HG02571 (cell line): ENCODE results near the gene IDUA.

ENCODE experiments used
- ATAC-seq: cut with Tn5 transposase; IDR thresholded peaks from one replicate; pipeline ENCODE4 v1.9.1; 2021; ENCODE audit warnings: mild to moderate bottlenecking, moderate library complexity; ENCODE audit not compliant: unreplicated experiment

The IDUA gene

DNA sequence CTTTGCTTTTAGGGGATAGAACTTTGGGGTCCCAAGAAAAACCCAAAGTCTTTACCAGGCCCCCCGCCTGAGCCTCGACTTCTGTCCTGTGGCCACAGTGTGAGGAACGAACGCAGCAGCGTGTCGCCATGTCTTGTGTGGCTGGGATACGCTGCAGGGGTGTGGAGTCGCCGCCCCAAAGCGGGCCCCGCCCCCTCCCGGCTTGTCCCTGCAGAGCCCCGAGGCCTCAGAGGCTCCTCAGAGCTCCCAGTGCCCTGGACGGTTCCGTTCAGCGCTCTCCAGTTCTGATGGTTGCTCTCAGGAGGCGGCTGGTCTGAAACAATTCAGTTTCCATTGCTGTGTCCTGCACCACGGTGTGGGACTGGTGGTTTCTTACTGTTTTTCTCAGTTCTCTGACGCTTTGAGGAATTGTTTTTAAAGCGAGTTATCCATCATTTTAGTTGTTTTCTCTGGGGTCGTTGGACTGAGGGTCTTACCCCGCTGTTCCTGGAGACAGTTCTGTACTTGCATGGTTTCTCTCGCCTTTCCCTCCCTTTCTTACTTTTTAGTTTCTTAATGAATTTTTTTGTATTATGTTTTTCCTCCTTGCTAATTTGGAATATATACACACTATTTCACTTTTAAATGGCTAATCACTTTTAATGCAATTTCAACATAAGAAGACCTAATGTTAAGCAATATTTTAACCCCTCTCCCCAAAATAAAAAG, 1.6 kb upstream of the IDUA start:
- ATAC-seq = no peak

DNA sequence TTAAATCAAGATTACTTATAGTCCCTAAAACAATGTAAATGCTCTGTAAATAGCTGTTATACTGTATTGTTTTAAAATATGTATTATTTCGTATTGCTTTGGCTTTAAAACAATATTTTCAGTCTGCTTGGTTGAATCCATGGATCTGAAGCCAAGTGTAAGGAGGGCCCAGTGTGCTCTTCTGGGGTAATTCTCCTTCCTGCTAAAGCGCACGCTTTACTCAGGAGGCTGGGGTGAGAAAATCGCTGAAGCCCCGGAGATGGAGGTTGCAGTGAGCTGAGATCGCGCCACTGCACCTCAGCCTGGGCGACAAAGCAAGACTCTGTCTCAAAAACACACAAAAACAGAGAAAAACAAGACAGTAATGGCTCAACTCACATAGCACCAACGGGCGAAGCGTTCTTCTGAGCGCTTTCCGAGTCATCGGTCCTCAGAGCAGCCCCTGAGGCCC, 391 bp upstream of the IDUA start:
- ATAC-seq = peak; percentile 18

DNA sequence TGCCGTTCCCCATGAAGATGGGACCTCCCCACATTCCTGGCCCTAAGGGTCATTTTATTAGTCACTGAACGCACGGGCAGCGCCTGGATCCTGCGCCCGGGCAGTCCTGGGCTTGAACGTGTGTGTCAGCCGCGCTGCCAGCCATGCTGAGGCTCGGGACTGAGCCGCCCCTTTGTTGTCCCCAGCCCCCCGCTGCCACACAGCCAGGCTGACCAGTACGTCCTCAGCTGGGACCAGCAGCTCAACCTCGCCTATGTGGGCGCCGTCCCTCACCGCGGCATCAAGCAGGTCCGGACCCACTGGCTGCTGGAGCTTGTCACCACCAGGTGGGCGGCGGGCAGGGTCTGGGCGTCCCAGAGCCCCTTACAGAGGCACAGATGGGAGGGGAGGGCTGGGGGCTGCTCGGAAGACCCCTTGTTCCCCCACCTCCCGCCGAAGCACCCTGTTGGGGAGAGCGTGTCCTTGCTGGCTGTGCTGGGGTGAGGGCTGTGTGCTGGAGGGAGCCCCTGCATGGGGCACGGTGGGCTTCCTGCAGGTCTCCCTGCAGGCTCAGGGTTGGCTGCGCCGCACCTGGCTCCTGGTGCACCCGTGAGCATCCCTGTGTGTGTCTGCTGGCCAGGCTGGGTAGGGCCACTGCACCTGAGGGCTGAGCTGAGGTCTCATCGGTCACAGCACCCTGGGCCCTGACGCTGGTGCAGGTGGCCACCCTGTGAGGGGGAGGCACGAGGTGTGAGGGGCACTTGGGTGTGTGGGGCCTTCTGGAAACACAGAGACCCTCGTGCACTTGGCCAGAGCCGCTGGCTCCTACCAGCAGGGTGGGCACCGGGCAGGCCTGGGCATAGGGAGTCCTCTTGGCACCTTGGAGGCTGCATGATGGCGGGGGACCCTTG, 1.0 kb downstream of the IDUA start:
- ATAC-seq = no peak

DNA sequence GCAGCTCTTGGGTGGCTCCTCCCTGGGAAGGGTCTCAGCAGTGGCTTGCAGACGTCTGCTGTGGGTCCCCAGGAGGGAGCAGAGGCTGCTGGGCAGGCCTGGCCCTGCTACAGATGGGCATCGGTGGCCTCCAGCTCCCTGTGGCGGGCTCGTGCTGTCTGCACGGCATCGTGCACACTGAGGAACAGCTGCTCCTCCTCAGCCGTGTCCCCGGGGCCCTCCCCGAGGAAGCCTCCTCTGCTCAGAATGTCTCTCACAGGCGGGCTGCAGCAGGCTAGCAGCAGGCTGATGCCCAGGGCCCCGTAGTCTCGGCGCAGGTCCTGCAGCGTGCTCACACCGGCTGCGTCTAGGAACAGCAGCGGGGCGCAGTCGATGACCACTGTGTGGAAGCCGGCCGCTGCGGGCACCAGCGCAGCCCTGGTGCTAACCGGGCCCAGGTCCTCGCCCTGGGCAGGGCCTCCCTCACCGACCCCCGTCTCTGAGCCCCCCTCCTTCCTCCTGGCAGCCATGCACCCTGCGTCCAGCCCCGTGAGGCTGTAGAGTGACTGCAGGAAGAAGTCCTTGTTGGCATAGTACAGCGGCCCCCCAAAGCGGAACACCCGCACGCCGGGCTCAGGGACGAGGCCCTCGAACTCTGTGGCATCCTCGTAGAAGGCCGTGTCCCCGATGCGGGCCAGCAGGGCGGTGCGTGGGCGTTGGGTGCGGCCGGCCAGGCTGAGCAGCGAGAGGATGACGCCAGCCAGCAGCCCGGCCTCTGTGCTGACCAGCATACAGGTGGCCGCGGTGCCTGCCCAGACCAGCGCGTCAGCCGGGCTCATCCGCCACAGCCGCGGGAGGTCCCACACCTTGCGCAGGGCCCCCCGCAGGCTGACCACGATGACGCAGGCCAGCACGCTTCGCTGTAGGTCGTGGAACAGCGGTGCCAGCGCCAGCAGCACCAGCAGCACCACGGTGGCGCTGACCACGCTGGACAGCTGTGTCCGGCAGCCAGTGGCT, 2.2 kb downstream of the IDUA start:
- no peak for ATAC-seq

DNA sequence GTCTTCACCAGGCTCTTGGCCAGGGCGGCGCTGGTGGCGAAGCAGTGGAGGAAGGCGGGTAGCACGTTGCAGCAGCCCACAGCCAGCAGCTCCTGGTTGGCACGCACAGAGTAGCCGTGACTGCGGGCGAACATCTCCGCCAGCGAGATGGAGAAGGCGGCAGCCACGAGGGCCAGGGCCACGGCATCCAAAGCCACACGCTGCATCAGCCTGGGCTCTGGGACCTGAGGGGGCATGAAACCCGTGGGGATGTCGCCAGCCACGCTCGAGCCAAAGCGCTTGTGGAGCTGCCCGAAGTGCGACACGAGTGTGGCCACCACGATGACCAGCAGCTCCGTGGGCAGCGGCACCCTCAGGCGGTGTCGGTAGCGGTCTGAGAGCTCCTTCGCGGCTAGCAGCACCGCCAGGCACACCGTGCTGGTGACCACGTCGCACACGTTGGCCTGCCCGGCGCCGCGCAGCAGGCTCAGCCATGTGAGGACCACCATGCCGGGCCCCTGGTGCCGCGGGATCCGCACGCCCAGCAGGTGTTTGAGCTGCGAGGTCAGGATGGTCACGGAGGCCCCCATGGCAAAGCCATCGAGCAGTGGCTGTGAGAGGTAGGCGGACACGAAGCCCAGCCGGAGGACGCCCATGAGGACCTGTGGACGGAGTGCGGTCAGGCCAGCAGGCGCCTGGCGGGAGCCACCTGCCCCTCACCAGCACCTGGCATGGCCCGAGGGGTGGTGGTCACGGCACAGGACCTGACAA, 3.1 kb downstream of the IDUA start:
- no peak for ATAC-seq

DNA sequence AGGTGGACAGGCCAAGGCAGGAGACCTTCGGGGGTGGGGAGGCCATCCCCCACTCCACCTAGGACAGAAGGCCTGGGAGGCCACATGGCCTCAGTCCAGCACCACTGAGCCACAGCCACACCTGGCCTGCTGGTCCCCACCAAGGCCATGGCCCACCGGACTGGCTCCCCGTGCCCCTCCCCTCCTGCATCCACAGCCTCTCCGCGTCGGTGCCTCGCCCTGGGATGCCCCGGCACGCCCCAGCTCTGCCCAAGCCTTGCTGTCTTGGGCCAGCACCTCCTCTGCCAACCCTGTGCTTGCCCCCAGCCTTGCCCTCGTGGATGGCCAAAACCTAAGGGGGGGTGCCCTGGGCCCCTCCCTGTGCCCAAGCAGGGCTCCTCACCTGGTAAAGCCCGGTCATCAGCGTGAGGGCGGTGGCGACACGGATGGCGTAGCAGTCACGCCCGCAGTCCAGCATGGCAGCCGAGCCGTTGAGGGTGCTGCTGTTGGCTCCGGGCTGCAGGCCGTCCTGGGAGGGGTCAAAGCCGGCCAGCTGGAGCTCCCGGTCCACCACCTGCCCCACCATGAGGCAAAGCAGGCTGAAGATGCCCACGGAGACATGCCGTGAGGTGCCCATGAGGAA, 4.0 kb downstream of the IDUA start:
- ATAC-seq = no peak

DNA sequence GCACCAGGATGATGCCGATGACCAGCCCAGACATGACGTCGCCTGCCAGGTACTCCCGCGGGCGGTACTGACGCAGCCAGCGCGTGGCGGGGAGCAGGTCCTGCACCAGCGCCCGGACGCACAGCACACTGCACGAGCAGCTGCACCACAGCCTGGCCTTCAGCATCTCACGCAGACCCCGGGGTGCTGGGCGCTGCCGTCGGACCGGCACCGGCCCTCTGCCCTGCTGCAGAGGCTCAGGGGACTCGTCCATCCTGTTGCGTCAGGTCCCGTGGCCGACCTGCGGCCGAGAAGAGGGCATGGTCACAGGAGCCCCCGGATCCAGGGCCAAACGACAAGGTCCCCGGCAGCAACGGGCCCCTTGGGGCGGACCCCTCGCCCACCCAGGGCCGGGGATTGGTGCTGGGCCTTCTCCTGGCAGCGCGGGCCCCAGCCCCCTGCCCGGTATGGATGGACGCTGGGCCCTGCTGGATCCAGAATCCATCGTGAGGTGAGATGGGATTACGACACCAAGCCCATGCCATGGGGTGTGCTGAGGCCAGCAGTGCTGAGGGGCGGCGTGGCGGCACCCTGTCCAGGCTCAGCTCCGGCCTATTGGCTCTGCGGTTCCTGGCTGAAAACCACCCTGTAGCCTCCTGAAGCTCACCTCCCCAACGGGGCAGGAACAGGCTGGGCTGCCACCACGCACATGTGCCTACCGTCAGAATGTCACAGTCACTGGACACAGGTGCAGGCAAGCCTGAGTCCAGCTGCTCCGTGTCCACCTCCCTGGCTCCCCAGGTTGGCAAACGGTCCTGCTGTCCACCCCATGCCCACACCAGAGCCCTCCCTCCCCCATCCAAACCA, 4.8 kb downstream of the IDUA start:
- no peak for ATAC-seq

DNA sequence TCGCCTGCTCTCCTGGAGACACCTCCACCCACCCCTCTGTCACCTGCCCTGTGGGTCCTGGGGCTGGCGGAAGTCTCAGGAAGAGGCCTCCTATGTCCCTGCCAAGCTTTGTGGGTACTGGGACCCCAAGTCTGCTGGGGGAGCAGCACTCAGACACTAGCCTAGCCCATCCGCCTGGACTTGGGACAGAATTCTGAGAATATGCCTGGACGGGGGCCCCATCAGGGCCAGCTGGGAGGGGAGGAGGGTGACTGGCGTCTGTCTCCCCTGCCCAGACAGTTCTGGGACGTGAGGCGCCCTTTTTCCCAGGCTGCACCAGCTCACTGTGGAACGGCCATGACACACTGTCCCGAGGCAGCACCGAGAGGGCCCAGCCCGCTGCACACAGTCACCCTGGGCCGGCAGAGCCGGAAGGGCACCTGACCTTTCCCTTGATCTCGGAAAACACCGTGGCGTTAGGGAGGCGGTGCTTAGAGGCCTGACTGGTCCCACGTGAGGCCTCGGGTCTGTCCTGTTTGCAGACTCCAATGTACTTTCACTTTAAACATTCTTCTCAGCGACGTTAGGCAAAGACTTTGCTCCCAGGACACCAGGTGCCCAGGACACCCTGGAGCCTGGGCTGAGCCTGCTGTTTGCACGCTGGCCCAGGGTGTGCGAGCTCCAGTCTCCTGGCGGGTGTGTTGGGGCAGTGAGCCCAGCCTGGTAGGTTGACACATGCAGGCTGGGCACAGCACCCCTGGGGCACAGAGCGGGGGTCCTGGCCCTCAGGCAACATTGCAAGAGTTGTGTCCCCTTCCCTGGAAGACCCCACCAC, 5.7 kb downstream of the IDUA start:
- no peak for ATAC-seq

DNA sequence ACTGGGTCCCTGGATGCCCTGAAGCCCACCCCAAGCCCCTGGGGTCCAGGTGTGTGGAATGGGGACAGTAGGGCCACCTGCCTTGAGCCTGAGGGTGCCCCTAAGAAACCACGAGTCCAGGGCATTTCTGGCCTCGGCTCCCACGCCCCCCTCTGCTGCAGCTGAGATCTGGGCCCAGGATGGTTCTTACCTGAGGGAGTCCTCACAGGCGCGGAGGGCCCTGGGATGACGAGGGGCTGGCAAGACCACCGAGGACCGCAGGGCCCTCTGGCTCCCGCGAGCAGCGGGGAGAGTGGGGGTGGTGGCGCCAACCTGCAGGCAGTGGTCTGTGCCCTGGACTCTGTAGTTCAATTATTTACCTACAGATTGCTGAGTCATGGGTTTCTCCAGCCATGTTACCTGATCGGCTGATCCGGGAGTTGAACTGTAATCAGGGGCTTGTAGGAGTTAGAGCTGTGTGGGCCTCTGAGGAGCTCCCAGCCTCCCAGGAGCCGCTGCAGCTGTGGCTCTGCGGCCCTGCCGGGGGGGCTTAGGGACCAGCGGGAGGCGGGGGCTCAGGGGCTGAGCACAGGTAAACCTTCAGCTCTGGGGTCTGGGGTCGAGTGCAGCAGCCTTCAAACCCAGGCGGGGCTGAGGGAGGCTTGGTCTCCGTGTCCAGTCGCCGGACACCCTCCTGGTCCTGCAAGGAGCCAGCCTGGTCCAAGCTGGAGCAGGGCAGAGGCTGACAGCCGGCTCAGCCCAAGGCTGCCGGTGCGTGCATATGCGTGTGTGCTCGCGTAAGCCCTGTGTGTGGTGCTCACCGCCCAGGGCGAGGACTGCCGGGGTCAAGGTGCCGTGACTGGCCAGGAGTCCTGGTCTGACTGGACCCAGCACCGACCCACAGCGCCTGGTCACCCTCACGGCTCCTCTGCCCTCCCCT, 6.5 kb downstream of the IDUA start, which contains the start of gene SLC26A1:
TSS of gene SLC26A1 (minus strand) at position 294 of the 919 bp plus-strand sequence. CDS start 1,701 bp downstream, outside the sequence.
- ATAC-seq = no peak

DNA sequence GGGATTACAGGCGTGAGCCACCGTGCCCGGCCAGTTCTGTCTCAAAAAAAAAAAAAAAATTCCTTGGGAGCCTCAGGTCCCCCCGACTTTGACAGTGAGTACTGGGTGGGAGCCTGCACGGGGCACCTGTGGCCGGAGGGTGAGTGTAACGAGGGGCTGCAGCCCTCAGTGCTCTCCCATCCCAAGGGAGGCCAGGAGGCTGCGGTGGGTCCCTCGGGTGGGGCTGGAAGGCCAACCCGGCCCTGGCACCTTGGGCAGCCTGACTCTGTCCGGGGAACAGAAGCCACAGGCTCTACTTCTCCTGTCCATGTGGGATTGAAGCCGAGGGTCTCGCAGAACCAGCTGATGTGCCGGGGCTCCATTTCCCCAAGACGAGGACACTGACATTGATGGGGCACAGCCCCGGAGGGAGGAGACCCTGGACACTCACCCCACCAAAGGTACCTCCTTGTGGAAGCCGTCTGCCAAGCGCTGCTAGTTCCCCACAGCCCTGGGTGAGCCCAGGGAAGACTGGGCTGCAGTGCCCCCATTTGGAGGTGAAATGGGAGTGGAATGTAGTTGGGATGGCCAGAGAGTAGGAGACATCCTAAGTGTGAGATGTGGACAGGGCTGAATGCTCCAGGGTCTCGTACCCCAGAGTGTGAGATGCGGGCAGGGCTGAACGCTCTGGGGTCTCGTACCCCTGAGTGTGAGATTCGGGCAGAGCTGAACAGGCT, 8.6 kb downstream of the IDUA start:
- ATAC-seq = no peak

DNA sequence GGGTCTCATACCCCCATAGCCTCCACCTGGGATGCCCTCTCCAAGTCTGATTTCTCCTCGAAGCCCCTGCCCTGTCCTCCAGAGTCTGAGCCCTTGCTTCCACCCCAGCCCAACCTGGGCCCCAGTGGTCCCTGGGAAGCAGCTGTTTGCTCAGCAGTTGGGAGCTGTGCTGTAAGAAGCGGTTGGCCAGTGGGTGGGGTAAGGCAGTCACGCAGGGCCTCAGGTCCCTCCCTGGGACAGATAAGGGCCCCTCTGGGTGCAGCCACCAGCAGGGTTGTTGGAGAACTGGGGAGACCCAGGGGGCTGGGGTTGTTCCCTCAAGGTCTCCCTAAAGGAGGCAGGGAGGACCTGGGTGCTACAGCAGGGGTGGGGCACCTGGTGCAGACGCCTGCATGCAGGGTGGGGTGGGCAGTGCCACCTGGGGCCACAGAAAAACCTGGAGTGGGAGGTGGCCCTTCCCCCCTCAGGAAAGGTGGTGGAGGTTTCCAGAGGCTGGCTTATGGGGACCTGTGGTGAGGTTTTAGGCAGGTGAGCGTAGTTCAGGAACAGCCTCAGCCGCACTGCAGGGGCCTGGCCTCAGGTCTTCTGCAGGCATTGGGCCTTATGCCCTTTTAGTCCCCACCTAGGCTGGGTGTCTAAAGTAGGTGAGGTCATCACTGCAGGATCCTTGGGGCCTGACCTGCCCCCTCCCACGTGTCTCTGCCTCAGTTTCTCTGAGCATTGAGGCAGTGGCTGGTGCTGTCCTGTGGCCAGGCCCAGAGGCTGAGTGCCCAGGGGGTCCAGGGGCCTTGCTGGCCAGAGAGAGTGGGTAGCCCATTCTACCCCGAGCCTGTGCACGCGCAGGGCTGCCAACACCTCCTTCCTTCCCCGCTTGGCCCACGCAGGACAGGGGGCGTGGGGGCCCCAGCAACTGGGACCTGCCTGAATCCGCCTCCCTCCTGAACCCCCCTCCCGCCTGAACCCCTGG, 9.5 kb downstream of the IDUA start:
- ATAC-seq = no peak

DNA sequence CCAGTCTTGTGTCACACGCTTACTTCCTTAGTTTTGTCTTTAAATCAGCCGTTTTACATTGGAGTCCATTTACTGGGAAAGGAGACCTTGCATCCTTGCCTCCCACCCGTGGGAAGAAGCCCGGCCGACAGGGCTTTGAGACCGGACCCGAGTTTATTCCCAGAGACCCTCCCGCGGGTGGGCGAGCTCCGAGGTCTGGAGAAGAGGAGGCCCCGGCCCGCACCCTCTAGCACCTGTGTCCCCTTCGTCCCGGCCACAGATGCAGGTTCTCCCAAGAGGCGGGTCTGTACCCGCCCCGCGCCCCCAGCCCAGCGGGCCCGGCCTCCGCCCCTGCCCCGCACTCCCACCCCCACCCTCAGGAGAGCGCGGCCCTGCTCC, 10.1 kb downstream of the IDUA start:
- no peak for ATAC-seq

DNA sequence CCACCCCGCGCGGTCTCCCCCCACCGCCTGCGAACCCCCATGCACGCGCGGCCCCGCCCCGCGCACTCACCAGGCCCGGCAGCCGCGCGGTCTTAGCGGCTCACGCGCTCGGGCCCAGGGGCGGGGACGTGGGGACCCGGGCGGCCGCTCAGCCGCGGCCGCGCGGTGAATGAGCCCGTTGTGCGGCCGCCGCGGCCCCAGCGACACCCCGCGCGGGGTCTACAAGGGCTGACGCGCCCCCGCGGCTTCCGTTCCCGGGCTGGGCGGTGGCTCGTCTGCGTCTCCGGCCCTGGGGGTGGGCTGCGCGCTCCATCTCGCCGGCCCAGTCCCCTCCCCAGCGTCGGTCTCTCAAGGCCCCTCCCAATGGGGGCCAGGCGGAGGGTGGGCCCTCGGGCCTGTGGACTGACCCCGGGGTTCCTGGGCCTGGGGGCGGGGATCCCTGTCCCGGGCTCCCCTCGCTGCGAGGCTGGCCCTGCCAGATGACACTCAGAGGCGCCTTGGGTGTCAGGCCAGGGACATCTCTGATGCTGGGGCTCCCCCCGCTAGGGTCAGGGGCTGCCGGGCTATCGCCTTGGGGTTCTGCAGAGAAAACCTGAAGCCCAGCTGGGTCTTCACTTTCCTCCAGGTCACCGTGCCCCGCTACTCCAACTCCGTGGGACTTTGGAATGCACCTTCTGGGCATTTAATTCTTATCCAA, 10.7 kb downstream of the IDUA start:
- ATAC-seq = no peak

DNA sequence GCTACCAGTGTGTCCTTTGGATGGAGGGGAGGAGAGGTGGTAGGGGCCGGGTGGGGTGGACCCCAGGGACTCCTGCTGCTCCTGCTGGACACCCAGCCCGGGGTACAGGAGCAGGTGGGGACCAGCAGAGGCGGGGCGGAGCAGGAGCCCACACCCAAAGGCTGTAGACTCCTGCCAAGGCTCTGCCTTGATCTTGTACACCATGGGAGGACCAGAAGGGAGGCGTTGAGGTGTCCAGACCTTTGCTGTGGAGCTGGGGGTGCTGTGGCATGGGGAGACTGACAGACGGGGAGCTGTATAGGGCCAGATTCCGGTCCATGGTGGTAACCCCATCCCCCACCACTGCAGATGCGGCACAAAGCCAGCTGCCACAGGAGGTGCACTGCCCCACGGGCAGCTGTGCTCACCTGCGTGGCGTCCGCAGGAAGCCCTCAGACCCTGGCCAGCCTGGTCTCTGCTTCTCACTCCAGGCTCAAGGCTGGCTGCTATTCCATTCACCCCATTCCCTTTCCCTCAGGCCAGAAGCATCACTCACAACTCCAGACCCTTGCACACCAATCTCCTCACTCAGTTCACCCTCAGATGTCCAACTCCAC, 11.3 kb downstream of the IDUA start:
- no peak for ATAC-seq
